Fibroblast of the aortic adventitia (primary cell): ENCODE data around the gene TMEM150A. TPM values are rescaled to one million over a fixed set of nuclear protein-coding genes. Genes with fewer than 3 reads are reported as not detected.

Experiments used
- DNase-seq: peaks from one replicate; pipeline ENCODE4 v3.0.0-alpha.2; 2010; ENCODE audit warnings: low read depth
- H3K4me3 ChIP-seq: 2 replicates; pipeline ENCODE4 v1.5.1; 2011; ENCODE audit warnings: low read depth, mild to moderate bottlenecking, control low read depth, low read length, moderate library complexity
- CTCF ChIP-seq: IDR thresholded peaks from 2 replicates; pipeline ENCODE4 v1.5.1; 2011; ENCODE audit warnings: mild to moderate bottlenecking, low read length, control low read depth, inconsistent platforms; ENCODE audit not compliant: insufficient read depth
- total RNA-seq: library from RNA; depleted of rRNA; stranded (reverse); fragments of >200 nt; gene quantifications from 2 replicates; pipeline ENCODE4 v1.2.3, GENCODE V29; 2012; ENCODE audit warnings: low replicate concordance

The TMEM150A gene
- total RNA-seq, 1 donor = 8.6 TPM

GRCh38 chr2:85611705-85612587 is 9.4 kb upstream of the TMEM150A start, which contains the start of gene C2orf68:
C2orf68 (minus strand) TSS chr2:85612066; CDS start chr2:85611984, 82 bp downstream.
- DNase-seq = peak; percentile 79
- TF ChIP-seq CTCF = no peak
- peak within 1 kb of the TSS; percentile 82 for H3K4me3 ChIP-seq

- H3K4me3 ChIP-seq = peak overlapping the region; percentile 82
- no peak for DNase-seq
- TF ChIP-seq CTCF = no peak
These were observed 8.8 kb upstream of the TMEM150A start for GRCh38 chr2:85611217-85611704.

- H3K4me3 ChIP-seq = no peak overlapping the region
- no peak for TF ChIP-seq CTCF
- no peak for DNase-seq
These were observed 5.0 kb upstream of the TMEM150A start for GRCh38 chr2:85607268-85608215.

GRCh38 chr2:85606116-85606455 is 3.6 kb upstream of the TMEM150A start:
- DNase-seq = no peak
- no peak for TF ChIP-seq CTCF
- peak overlapping the region; percentile 14 for H3K4me3 ChIP-seq

- no peak overlapping the region for H3K4me3 ChIP-seq
- TF ChIP-seq CTCF = no peak
- DNase-seq = peak; percentile 95
These were observed 3.1 kb upstream of the TMEM150A start for GRCh38 chr2:85605406-85606115.
